ENCODE data around the gene LCN9. TPM values are rescaled to one million over a fixed set of nuclear protein-coding genes. Genes with fewer than 3 reads are reported as not detected.
"Not testable (repeated sequence)": the region's sequence is repeated elsewhere in the genome, so short reads cannot be mapped to it uniquely, and the experiment has no call there.

LCN9 gene
- total RNA-seq, 2 experiments from 2014 or later, result not detected

DNA sequence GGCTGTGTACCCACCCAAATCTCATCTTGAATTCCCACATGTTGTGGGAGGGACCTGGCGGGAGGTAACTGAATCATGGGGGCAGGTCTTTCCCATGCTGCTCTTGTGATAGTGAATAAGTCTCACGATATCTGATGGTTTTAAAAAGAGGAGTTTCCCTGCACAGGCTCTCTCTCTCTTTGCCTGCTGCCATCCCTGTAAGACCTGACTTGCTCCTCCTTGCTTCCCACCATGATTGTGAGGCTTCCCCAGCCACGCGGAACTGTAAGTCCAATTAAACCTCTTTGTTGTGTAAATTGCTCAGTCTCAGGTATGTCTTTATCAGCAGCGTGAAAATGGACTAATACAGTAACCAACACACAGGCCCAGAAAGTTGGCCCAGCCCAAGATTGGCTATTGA lies 5.9 kb downstream of the LCN9 start:
- H3K36me3 Mint-ChIP-seq; H3K27me3 Mint-ChIP-seq; H3K27ac Mint-ChIP-seq; H3K9me3 Mint-ChIP-seq; H3K4me3 Mint-ChIP-seq; POLR2A ChIA-PET; intact Hi-C loops (cut with micrococcal nuclease); DNase-seq; H3K4me1 Mint-ChIP-seq (ENCODE audit: low read depth); CTCF ChIA-PET: not testable (repeated sequence)

DNA sequence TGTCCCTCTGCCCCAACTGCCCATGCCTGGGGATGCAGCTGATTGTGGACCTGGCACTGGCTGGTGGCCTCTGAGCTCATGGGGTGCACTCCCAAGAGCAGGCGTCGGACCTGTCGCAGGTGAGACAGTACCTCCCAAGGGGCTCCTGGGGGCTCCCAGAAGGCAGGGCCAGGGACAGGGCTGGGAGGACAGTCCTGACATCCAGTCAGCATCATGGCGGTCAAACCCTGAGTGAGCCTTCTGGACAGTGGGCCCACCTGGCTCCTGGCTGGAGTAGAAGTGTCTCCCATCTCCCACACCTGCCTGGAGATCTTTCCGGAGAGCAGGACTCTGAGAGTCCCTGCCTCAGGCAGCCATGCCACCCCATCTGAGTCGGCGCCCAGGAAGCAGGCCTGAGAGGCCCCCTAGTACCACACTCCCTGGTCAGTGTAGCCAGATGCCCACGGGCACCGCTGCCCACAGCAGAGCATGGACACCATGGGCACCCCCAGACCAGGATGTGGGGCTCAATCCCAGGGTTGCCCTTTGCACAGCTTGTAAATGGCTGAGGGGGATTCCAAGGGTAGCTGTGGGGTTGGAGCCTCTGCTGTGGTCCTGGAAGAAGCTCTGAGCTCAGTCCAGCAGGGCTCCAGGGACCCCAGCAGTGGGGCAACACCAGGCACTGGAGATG lies 6.6 kb downstream of the LCN9 start:
- CTCF ChIA-PET, result no interaction called here
- Mint-ChIP-seq H3K9me3 (no peaks in the 10 kb centered on the region), H3K36me3 (no peaks in the 10 kb centered on the region), H3K4me3 (no peak overlapping the region), H3K4me1 (ENCODE audit: low read depth) (no peaks in the 10 kb centered on the region), H3K27ac (no peak overlapping the region), H3K27me3 (no peaks in the 10 kb centered on the region)
- no peak for DNase-seq
- intact Hi-C loops (cut with micrococcal nuclease), result no loop called here
- POLR2A ChIA-PET, result no interaction called here

DNA sequence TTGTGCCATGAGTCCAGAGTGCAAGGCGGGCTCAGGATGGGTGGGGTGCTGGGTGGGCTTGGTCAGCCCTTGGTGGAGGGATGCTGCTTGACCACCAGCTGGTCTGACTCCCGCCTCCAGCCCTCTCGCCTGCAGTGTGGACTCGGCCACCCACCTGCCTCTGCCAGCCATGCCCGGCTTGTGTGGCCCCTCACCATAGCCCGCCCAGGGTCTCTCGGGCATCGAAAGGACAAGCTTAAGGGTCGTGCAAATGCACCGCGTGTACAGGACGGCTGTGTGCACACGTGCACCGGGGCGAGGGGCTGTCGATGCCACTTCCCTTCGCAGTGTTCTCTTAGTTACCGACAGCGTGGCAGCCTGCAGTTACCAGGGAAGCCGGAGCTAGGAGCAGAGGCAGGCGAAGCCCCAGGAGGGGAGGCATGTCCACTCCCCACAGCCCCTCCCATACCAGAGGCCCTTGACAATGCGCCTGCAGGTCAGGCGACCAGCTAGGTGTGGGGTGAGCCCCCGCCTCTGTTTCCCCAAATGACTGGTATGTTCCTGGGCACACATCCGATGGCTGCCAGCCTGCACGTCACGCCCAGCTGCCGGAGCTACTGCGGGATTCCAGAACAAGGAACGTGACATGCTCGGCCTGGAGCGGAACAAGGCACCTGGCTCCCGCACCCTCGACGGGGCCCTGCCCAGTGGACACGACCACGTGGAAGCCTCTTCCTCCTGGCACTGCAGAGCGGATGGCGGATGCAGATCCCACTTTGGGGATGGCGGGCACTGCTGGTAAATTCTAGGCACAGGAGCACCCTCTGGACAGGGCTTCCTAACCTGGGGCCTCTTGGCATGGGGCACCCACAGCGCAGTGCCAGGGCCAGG lies 7.8 kb downstream of the LCN9 start:
- H3K9me3 Mint-ChIP-seq, result no peaks in the 10 kb centered on the region
- H3K27me3 Mint-ChIP-seq, result no peaks in the 10 kb centered on the region
- no peaks in the 10 kb centered on the region for H3K4me1 Mint-ChIP-seq (ENCODE audit: low read depth)
- H3K4me3 Mint-ChIP-seq, result no peak overlapping the region
- POLR2A ChIA-PET, result no interaction called here
- H3K36me3 Mint-ChIP-seq, result no peaks in the 10 kb centered on the region
- no peak for DNase-seq
- H3K27ac Mint-ChIP-seq, result no peak overlapping the region
- CTCF ChIA-PET, result no interaction called here
- intact Hi-C loops (cut with micrococcal nuclease), result no loop called here

DNA sequence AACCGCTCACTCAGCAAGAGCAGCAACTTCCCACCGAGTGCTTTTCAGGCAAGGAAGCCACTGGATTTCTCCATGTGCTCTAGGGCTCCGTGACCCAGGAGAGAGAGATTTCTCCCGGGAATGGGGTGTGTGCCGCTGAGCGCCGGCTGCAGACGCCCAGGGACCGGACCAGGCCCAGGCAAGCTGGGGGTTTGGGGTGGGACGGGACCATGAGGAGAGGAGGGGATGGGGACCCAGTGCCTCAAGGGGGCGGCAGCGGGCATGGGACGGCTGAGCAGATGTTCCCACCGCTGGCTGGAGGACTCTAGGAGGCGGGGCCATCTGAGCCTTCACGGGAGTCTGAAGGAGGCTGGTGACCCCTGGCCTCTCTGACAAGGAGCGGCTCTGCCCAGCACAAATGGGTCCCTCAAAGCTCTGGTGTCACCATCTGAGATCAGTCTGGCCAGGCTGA lies 8.5 kb downstream of the LCN9 start:
- no peak overlapping the region for H3K27ac Mint-ChIP-seq
- H3K27me3 Mint-ChIP-seq, result no peaks in the 10 kb centered on the region
- no peaks in the 10 kb centered on the region for H3K9me3 Mint-ChIP-seq
- no peak for DNase-seq
- H3K4me3 Mint-ChIP-seq, result no peak overlapping the region
- H3K4me1 Mint-ChIP-seq (ENCODE audit: low read depth), result no peaks in the 10 kb centered on the region
- ChIA-PET POLR2A (no interaction called here), CTCF (no interaction called here)
- no peaks in the 10 kb centered on the region for H3K36me3 Mint-ChIP-seq
- intact Hi-C loops (cut with micrococcal nuclease), result no loop called here

DNA sequence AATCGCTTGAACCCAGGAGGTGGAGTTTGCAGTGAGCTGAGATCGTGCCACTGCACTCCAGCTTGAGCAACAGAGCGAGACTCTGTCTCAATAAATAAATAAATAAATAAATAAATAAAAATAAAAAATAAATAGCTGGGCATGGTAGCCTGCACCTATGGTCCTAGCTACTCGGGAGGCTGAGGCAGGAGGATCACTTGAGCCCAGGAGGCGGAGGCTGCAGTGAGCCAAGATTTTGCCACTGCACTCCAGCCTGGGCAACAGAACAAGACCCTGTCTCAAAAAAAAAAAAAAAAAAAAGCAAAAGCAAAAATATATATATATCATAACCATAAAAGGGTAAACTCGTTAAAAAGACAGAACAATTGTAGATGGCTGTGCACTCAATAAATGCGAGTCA lies 9.7 kb downstream of the LCN9 start:
- DNase-seq; H3K4me3 Mint-ChIP-seq; H3K27ac Mint-ChIP-seq; H3K36me3 Mint-ChIP-seq; H3K9me3 Mint-ChIP-seq; POLR2A ChIA-PET; H3K27me3 Mint-ChIP-seq; intact Hi-C loops (cut with micrococcal nuclease); H3K4me1 Mint-ChIP-seq (ENCODE audit: low read depth); CTCF ChIA-PET: not testable (repeated sequence)

DNA sequence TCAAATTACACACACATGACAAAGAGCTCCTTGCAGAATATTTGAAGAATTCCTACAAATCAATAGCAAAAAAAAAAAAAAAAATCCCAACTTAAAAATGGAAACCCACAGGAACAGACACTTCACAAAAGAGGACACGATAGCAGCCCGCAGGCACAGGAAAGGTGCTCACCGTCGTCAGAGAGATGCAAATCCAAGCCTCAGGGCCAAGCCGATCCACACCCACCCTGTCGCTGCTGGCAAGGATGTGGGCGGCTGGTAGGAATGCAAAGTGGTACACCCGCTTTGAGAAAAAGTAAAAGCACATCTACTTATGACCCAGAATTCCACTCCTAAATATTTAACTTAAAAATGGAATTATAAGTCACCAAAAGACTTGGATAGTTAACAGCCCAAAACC lies 10.8 kb downstream of the LCN9 start:
- intact Hi-C loops (cut with micrococcal nuclease), result no loop called here
- POLR2A ChIA-PET, result no interaction called here
- CTCF ChIA-PET, result interaction anchor here (0.5 kb wide), 1 partner anchor 26 kb away, joined by 3 read pairs; no protein-coding TSS in a partner anchor
- no peak overlapping the region for H3K27ac Mint-ChIP-seq
- DNase-seq, result no peak
- H3K4me1 Mint-ChIP-seq (ENCODE audit: low read depth), result no peaks in the 10 kb centered on the region
- H3K9me3 Mint-ChIP-seq, result no peaks in the 10 kb centered on the region
- H3K4me3 Mint-ChIP-seq, result no peak overlapping the region
- no peaks in the 10 kb centered on the region for H3K36me3 Mint-ChIP-seq
- no peaks in the 10 kb centered on the region for H3K27me3 Mint-ChIP-seq

DNA sequence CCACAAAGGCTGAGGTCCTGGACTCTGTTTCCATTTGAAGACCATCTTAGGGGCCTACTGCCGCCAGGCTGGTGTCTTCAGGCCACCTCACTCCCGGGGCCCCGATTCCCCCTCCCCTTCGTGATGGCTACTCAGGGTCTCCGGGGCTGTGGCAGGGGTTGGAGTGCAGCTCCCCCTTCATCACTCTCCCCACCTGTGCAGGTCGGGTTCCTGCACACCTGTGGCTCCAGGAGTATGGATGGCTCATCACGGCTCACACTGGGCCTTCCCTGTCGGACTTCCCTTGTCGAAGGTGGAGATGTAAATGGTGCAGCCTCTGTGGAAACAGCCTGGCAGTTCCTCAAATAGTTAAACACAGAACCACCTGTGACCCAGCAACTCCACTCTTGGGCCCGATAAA lies 11.9 kb downstream of the LCN9 start:
- intact Hi-C loops (cut with micrococcal nuclease), result no loop called here
- CTCF ChIA-PET, result no interaction called here
- Mint-ChIP-seq H3K27me3 (no peaks in the 10 kb centered on the region), H3K4me1 (ENCODE audit: low read depth) (no peaks in the 10 kb centered on the region), H3K9me3 (no peaks in the 10 kb centered on the region), H3K4me3 (no peak overlapping the region), H3K36me3 (no peaks in the 10 kb centered on the region), H3K27ac (no peak overlapping the region)
- DNase-seq, result no peak
- POLR2A ChIA-PET, result no interaction called here

DNA sequence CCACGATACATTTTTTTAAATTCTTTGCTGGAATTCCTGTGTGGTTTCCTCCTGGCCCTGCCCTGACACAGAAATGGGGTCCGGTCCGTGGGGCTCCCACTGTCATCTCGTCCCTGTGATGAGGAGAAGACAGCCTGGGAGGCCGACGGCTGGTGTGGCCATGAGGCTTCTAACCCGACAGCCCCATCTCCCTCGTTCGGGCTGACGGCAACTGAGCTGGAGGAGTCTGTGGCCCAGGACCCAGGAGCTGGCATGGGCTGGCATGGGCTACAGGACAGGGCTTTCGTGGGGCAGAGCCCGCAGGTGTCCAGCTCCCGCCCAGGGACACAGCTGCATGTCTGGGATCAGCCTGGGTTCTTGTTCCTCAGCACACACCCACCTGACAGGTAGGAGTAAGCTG lies 13.8 kb downstream of the LCN9 start:
- Mint-ChIP-seq H3K27ac (no peak overlapping the region), H3K4me1 (ENCODE audit: low read depth) (no peaks in the 10 kb centered on the region), H3K36me3 (no peaks in the 10 kb centered on the region), H3K27me3 (peaks cover 2% of the 10 kb centered on the region), H3K4me3 (no peak overlapping the region), H3K9me3 (no peaks in the 10 kb centered on the region)
- ChIA-PET CTCF (no interaction called here), POLR2A (no interaction called here)
- DNase-seq, result no peak
- intact Hi-C loops (cut with micrococcal nuclease), result no loop called here

DNA sequence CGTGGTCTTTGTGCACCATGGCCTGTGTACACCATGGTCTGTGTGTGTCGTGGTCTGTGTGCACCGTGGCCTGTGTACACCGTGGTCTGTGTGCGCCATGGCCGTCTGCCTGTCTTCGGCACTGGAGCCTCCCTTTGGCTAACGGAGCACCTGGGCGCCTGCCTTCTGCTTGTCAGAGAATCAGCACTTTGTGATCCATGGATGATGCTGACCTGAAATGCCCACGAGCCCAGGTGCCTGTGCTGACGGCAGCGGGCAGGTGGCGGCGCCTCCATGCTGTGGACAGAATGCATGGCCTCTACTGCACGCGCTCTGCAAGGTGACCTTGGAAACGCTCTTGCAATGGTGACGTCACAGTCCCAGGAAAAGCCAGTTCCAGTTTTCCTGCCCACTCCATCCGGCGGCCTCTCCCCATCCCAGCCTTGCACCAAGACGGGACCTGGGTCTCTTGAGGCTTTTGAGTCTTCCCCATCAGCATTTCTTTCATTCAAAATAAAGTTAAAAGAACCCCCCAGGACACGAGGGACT lies 14.6 kb downstream of the LCN9 start:
- DNase-seq, result no peak
- H3K4me1 Mint-ChIP-seq (ENCODE audit: low read depth), result no peaks in the 10 kb centered on the region
- POLR2A ChIA-PET, result no interaction called here
- H3K27me3 Mint-ChIP-seq, result peaks cover 2% of the 10 kb centered on the region
- intact Hi-C loops (cut with micrococcal nuclease), result no loop called here
- H3K27ac Mint-ChIP-seq, result no peak overlapping the region
- H3K9me3 Mint-ChIP-seq, result no peaks in the 10 kb centered on the region
- no peaks in the 10 kb centered on the region for H3K36me3 Mint-ChIP-seq
- H3K4me3 Mint-ChIP-seq, result no peak overlapping the region
- CTCF ChIA-PET, result no interaction called here

DNA sequence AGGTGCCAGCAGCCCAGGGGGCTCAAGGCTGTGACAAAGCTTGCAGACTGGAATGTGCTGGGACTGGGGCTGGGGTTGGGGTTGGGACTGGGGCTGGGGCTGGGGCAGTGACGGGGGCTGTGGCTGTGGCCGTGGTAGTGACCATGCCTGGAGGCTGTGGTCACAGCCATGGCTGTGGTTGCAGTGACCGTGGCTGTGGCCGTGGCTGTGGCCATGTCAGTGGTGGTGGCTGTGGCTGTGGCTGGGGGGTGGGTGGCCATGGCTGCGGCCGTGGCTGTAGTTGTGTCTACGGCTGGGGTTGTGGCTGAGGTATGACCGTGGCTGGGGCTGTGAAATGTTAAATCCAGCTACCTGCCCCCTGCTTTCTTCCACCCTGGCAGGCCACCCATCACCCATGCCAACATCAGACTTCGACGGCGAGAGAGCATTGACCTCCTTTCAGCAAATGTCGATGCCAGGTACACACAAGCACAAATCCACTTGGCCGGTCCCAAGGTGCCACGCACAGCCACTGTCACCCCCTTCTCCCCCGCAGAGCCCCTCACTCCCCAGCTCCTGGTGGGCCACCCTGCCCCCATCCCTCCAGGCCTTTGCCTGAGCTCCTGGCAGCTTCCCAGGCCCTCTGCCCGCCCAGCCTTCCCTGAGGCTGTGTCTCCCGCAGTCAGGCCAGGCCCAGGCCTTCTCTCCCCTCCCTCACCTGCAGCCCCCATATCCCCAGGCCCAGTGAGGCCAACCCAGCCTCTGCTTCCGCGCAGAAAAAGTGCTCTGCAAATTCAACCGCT lies 15.3 kb downstream of the LCN9 start:
- H3K9me3 Mint-ChIP-seq, result no peaks in the 10 kb centered on the region
- POLR2A ChIA-PET, result no interaction called here
- H3K4me1 Mint-ChIP-seq (ENCODE audit: low read depth), result no peaks in the 10 kb centered on the region
- H3K4me3 Mint-ChIP-seq, result no peak overlapping the region
- intact Hi-C loops (cut with micrococcal nuclease), result no loop called here
- H3K36me3 Mint-ChIP-seq, result no peaks in the 10 kb centered on the region
- CTCF ChIA-PET, result no interaction called here
- H3K27ac Mint-ChIP-seq, result no peak overlapping the region
- no peak for DNase-seq
- peaks cover 2% of the 10 kb centered on the region for H3K27me3 Mint-ChIP-seq

DNA sequence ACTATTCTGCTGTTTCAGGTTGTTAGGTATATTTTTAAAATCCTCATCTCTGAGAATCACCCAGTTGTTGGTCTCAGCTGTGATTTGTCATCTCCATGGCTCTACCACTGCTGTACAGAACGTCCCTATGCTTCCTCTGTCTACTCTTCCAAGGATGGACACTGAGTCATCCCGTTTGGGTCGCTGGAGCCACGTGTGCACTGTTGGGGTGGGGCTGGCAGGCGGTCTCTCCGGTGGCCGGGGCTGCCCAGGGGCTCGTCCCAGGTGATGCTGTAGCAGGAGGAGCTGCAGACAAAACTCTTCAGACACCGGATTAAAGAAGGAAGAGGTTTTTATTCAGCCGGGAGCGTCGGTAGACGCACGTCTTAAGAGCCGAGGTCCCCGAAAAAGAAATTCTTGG lies 16.9 kb downstream of the LCN9 start:
- H3K4me3 Mint-ChIP-seq, result no peak overlapping the region
- H3K27me3 Mint-ChIP-seq, result peaks cover 8% of the 10 kb centered on the region
- no peak for DNase-seq
- no peaks in the 10 kb centered on the region for H3K9me3 Mint-ChIP-seq
- intact Hi-C loops (cut with micrococcal nuclease), result no loop called here
- H3K27ac Mint-ChIP-seq, result no peak overlapping the region
- H3K36me3 Mint-ChIP-seq, result no peaks in the 10 kb centered on the region
- ChIA-PET CTCF (no interaction called here), POLR2A (no interaction called here)
- H3K4me1 Mint-ChIP-seq (ENCODE audit: low read depth), result no peaks in the 10 kb centered on the region

DNA sequence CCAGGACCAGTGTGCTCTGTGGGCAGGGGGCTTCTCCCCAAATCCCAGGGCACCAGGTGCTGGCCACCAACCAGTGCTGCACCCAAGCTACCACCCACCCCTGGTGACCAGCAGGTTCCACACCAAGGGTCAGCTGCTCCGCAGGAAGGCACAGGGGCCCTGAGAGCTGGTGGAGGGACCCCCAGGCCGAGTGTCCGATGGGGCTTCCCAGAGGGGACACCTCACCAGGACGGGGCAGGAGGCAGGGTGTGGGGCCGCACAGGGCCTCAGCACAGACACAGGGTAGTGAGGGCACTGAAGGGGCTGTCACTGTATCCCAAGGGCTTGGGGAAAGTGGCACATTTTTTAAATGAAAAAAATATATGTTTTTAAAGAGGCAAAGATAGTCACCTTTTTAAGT lies 18.1 kb downstream of the LCN9 start:
- intact Hi-C loops (cut with micrococcal nuclease), result no loop called here
- no peaks in the 10 kb centered on the region for H3K36me3 Mint-ChIP-seq
- no peaks in the 10 kb centered on the region for H3K4me1 Mint-ChIP-seq (ENCODE audit: low read depth)
- no peak overlapping the region for H3K4me3 Mint-ChIP-seq
- CTCF ChIA-PET, result no interaction called here
- peaks cover 8% of the 10 kb centered on the region for H3K27me3 Mint-ChIP-seq
- H3K9me3 Mint-ChIP-seq, result no peaks in the 10 kb centered on the region
- POLR2A ChIA-PET, result no interaction called here
- DNase-seq, result no peak
- no peak overlapping the region for H3K27ac Mint-ChIP-seq
